ENCODE measurements around the gene CCDC40. TPM values are rescaled to one million over a fixed set of nuclear protein-coding genes. Genes with fewer than 3 reads are reported as not detected.

CCDC40 gene
- total and polyA plus RNA-seq, 9 of the 15 experiments (the other 6 are each of a cell fraction or from before 2014, with no cell fraction given), result 0.07 to 0.33 TPM; not detected in 7

GRCh38 chr17:80147035-80147822 is 110.8 kb downstream of the CCDC40 start, which contains the start of gene EIF4A3 (continued):
- TF ChIP-seq, protein P1, sequence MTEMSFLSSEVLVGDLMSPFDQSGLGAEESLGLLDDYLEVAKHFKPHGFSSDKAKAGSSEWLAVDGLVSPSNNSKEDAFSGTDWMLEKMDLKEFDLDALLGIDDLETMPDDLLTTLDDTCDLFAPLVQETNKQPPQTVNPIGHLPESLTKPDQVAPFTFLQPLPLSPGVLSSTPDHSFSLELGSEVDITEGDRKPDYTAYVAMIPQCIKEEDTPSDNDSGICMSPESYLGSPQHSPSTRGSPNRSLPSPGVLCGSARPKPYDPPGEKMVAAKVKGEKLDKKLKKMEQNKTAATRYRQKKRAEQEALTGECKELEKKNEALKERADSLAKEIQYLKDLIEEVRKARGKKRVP (CRISPR knock-in tag; IDR thresholded peaks at IDR 0.05), result no peak
- TF ChIP-seq ZMIZ1 (IDR thresholded peaks at IDR 0.05; ENCODE audit: low read depth in 2 of 2, low read length in 2 of 2) (no peak), SMARCC2 (IDR thresholded peaks at IDR 0.05; ENCODE audit: low read depth) (peak; percentile 19; the same call in 1 of the 2 replicates), PURB (CRISPR knock-in tag; IDR thresholded peaks at IDR 0.05; ENCODE audit: low read depth) (no peak), ZNF143 (CRISPR knock-in tag; IDR thresholded peaks at IDR 0.05) (no peak; the same call in 1 of the 2 replicates), SP1 (CRISPR knock-in tag; IDR thresholded peaks at IDR 0.05) (peak; percentile 98), RBM25 (IDR thresholded peaks at IDR 0.05; ENCODE audit: low read depth, low read length, severe bottlenecking) (peak; percentile 57), DPF2 (IDR thresholded peaks at IDR 0.05) (no peak), ZNF23 (CRISPR knock-in tag; IDR thresholded peaks at IDR 0.05) (no peak), ZNF316 (IDR thresholded peaks at IDR 0.05) (no peak), ZSCAN29 (IDR thresholded peaks at IDR 0.05) (no peak), ZNF766 (CRISPR knock-in tag; conservative IDR thresholded peaks at IDR 0.05) (no peak), POLR2G (IDR thresholded peaks at IDR 0.05; ENCODE audit: low read depth, low read length) (peak; percentile 100), ZNF764 (CRISPR knock-in tag; IDR thresholded peaks at IDR 0.05; ENCODE audit: low read depth) (no peak), RBM15 (IDR thresholded peaks at IDR 0.05; ENCODE audit: insufficient read depth, low read length) (no peak), NFATC3 (IDR thresholded peaks at IDR 0.05) (no peak), SIX5 (IDR thresholded peaks at IDR 0.05; ENCODE audit: borderline replicate concordance in 1 of 2, insufficient read depth in 1 of 2, low read depth in 1 of 2, low read length in 2 of 2) (no peak), PHF20 (IDR thresholded peaks at IDR 0.05; ENCODE audit: partially characterized antibody) (peak; percentile 13), ZNF408 (CRISPR knock-in tag; IDR thresholded peaks at IDR 0.05; ENCODE audit: low read depth) (no peak), ZNF239 (CRISPR knock-in tag; IDR thresholded peaks at IDR 0.05) (no peak), SMARCA5 (IDR thresholded peaks at IDR 0.05) (no peak), SRSF9 (IDR thresholded peaks at IDR 0.05; ENCODE audit: borderline replicate concordance, low read depth, low read length) (no peak), GABPB2 (CRISPR knock-in tag; conservative IDR thresholded peaks at IDR 0.05) (no peak), CTCF (IDR thresholded peaks at IDR 0.05 in 2 of 3, conservative IDR thresholded peaks at IDR 0.05 in 1 of 3; ENCODE audit: insufficient read depth in 2 of 3, low read depth in 1 of 3, low read length in 3 of 3) (no peak; a peak in 1 of 6 replicates)

All from K562 (cell line).